ENCODE measurements around the gene EYS. TPM values are rescaled to one million over a fixed set of nuclear protein-coding genes. Genes with fewer than 3 reads are reported as not detected.

Gene EYS
- total RNA-seq, 5 donors from 2014 or later (not counting 1 experiment from before 2014, with no cell fraction given) = not detected

DNA sequence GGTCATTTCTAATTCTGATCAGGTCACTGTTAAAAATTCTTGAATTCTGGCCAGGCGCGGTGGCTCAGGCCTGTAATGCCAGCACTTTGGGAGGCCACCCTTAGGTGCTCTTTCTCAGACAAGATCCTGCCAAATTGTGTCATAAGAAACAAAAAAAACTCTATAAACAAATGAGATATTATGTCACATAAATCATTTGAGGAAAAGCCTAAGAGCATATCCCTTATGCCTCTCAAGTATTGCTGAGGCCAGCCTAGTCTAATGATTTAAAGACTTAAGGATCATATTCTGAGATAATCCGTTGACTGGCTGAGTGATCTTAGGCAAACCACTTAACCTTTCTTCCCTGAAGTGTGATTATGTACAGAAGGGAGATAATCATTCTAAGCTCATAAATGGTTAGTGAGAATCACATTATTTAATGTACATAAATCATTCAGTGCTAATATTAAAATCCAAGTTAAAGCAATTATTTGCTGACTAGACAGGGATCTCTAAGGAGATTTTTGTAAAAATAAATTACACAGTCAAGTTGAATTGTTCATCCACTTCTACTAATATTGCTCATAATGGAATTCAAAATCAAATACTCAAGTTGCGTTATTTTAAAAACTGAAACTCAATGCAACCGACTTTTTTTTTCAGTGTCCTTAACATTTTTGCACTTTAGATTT, 1706.1 kb downstream of the EYS start:
- no peak overlapping the region for H3K27ac Mint-ChIP-seq
- no peak for ATAC-seq (replicated peaks in 1 of 4)
- ChIA-PET POLR2A (no interaction called here), CTCF (no interaction called here)
- no peaks in the 10 kb centered on the region for H3K27me3 Mint-ChIP-seq
- H3K4me3 Mint-ChIP-seq = no peak overlapping the region
- Histone ChIP-seq H3K4me1 (ENCODE audit: control insufficient read depth in 1 of 2, extremely low read depth in 1 of 2, insufficient read depth in 2 of 2, low read length in 2 of 2) (no peaks in the 10 kb centered on the region), H3K4me3 (ENCODE audit: control insufficient read depth in 1 of 2, extremely low read depth in 1 of 2, low read length in 1 of 2) (no peak overlapping the region), H3K27me3 (replicated peaks in 1 of 2; ENCODE audit: control insufficient read depth in 2 of 2, extremely low read depth in 1 of 2, insufficient read depth in 2 of 2, low read length in 1 of 2) (no peaks in the 10 kb centered on the region), H3K9me3 (no peaks in the 10 kb centered on the region), H3K36me3 (ENCODE audit: control insufficient read depth in 2 of 2, extremely low read depth in 1 of 2, insufficient read depth in 1 of 2, low read length in 1 of 2) (no peaks in the 10 kb centered on the region), H3K27ac (ENCODE audit: low read length) (no peak overlapping the region)
- WGBS (ENCODE audit: insufficient coverage) = 100% methylated on average over 2 of the region's 5 CpGs
- H3K36me3 Mint-ChIP-seq = no peaks in the 10 kb centered on the region
- H3K4me1 Mint-ChIP-seq = no peaks in the 10 kb centered on the region
- no peak for DNase-seq
- H3K9me3 Mint-ChIP-seq = peaks cover 0 to 4% (median 3%) of the 10 kb centered on the region in 3 donors

GRCh38 chr6:63999613-64000012, 1707.4 kb downstream of the EYS start:
- no peaks in the 10 kb centered on the region for H3K4me1 Mint-ChIP-seq
- H3K4me3 ChIP-seq (ENCODE audit: control insufficient read depth in 1 of 2, extremely low read depth in 1 of 2, low read length in 1 of 2) = no peak overlapping the region
- no peak for DNase-seq
- H3K9me3 ChIP-seq = no peaks in the 10 kb centered on the region
- H3K27me3 ChIP-seq (replicated peaks in 1 of 2; ENCODE audit: control insufficient read depth in 2 of 2, extremely low read depth in 1 of 2, insufficient read depth in 2 of 2, low read length in 1 of 2) = no peaks in the 10 kb centered on the region
- no peak for ATAC-seq (replicated peaks in 1 of 4)
- H3K4me1 ChIP-seq (ENCODE audit: control insufficient read depth in 1 of 2, extremely low read depth in 1 of 2, insufficient read depth in 2 of 2, low read length in 2 of 2) = no peaks in the 10 kb centered on the region
- H3K9me3 Mint-ChIP-seq = peaks cover 0 to 4% (median 3%) of the 10 kb centered on the region in 3 donors
- H3K36me3 ChIP-seq (ENCODE audit: control insufficient read depth in 2 of 2, extremely low read depth in 1 of 2, insufficient read depth in 1 of 2, low read length in 1 of 2) = no peaks in the 10 kb centered on the region
- no peak overlapping the region for H3K27ac ChIP-seq (ENCODE audit: low read length)
- POLR2A ChIA-PET = no interaction called here
- no peaks in the 10 kb centered on the region for H3K36me3 Mint-ChIP-seq
- no peak overlapping the region for H3K4me3 Mint-ChIP-seq
- H3K27ac Mint-ChIP-seq = no peak overlapping the region
- H3K27me3 Mint-ChIP-seq = no peaks in the 10 kb centered on the region
- 83% methylated on average over 2 of the region's 4 CpGs for WGBS (ENCODE audit: insufficient coverage)
- CTCF ChIA-PET = no interaction called here

DNA sequence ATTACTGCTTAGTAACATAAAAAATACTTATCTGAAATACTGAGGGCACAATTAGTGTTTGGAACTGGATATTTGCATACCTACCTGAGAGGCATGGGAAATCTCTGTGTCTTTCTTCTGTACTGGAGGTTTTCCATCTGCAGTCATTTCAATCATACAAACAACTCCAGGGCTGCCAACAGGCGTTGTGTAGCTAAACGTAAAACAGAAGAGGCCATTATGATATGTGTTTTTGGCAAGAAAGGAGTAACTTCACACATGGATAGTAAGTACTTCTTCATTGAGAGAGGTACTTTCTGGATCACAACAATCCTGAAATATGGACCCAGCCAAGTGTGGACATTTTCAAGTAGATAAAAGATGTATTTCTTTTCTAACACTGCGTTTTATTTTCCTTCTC, 1708.0 kb downstream of the EYS start:
- Histone ChIP-seq H3K27me3 (replicated peaks in 1 of 2; ENCODE audit: control insufficient read depth in 2 of 2, extremely low read depth in 1 of 2, insufficient read depth in 2 of 2, low read length in 1 of 2) (no peaks in the 10 kb centered on the region), H3K4me1 (ENCODE audit: control insufficient read depth in 1 of 2, extremely low read depth in 1 of 2, insufficient read depth in 2 of 2, low read length in 2 of 2) (no peaks in the 10 kb centered on the region), H3K36me3 (ENCODE audit: control insufficient read depth in 2 of 2, extremely low read depth in 1 of 2, insufficient read depth in 1 of 2, low read length in 1 of 2) (no peaks in the 10 kb centered on the region), H3K4me3 (ENCODE audit: control insufficient read depth in 1 of 2, extremely low read depth in 1 of 2, low read length in 1 of 2) (no peak overlapping the region), H3K9me3 (no peaks in the 10 kb centered on the region), H3K27ac (ENCODE audit: low read length) (no peak overlapping the region)
- POLR2A ChIA-PET = no interaction called here
- Mint-ChIP-seq H3K4me3 (no peak overlapping the region), H3K27me3 (no peaks in the 10 kb centered on the region), H3K36me3 (no peaks in the 10 kb centered on the region), H3K4me1 (no peaks in the 10 kb centered on the region), H3K27ac (no peak overlapping the region), H3K9me3 (peaks cover 0 to 4% (median 3%) of the 10 kb centered on the region in 3 donors)
- CTCF ChIA-PET = no interaction called here
- no peak for DNase-seq
- no CpG with 5 or more reads among the region's 3 CpGs for WGBS (ENCODE audit: insufficient coverage)
- ATAC-seq (replicated peaks in 1 of 4) = no peak

- H3K27ac Mint-ChIP-seq = no peak overlapping the region
- H3K4me3 Mint-ChIP-seq = no peak overlapping the region
- H3K4me1 ChIP-seq (ENCODE audit: control insufficient read depth in 1 of 2, extremely low read depth in 1 of 2, insufficient read depth in 2 of 2, low read length in 2 of 2) = no peaks in the 10 kb centered on the region
These were observed 1709.3 kb downstream of the EYS start for GRCh38 chr6:63997734-63998133.

DNA sequence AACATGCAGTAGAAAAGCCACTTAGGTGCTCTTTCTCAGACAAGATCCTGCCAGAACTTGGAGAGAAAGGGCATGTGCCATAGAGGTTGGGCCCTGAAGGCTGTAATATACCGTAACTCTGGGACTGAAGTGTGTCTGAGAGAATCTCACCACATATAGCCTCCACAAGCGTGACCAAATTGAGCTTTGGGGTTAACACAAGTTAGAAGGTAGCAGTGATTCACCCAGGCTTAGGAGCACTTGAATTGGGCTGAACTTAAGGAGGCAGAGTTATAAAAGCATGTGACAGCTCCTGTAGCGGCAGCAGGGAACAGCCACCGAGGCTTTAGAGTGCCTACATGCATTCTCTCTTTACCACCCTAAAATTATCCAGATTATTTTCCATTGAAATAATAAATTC, 1709.8 kb downstream of the EYS start:
- WGBS (ENCODE audit: insufficient coverage) = no CpG with 5 or more reads among the region's 4 CpGs
- H3K27ac ChIP-seq (ENCODE audit: low read length) = no peak overlapping the region
- no peaks in the 10 kb centered on the region for H3K9me3 ChIP-seq
- no peaks in the 10 kb centered on the region for H3K4me1 ChIP-seq (ENCODE audit: control insufficient read depth in 1 of 2, extremely low read depth in 1 of 2, insufficient read depth in 2 of 2, low read length in 2 of 2)
- H3K27me3 ChIP-seq (replicated peaks in 1 of 2; ENCODE audit: control insufficient read depth in 2 of 2, extremely low read depth in 1 of 2, insufficient read depth in 2 of 2, low read length in 1 of 2) = no peaks in the 10 kb centered on the region
- ChIA-PET CTCF (no interaction called here), POLR2A (no interaction called here)
- DNase-seq (no peak), ATAC-seq (replicated peaks in 1 of 4) (no peak)
- no peaks in the 10 kb centered on the region for H3K36me3 ChIP-seq (ENCODE audit: control insufficient read depth in 2 of 2, extremely low read depth in 1 of 2, insufficient read depth in 1 of 2, low read length in 1 of 2)
- H3K4me3 ChIP-seq (ENCODE audit: control insufficient read depth in 1 of 2, extremely low read depth in 1 of 2, low read length in 1 of 2) = no peak overlapping the region
- no peak overlapping the region for H3K4me3 Mint-ChIP-seq
- no peaks in the 10 kb centered on the region for H3K9me3 Mint-ChIP-seq
- H3K27me3 Mint-ChIP-seq = no peaks in the 10 kb centered on the region
- H3K36me3 Mint-ChIP-seq = no peaks in the 10 kb centered on the region
- H3K27ac Mint-ChIP-seq = no peak overlapping the region
- no peaks in the 10 kb centered on the region for H3K4me1 Mint-ChIP-seq

More at GRCh38 chr6:63997734-63998133, 1709.3 kb downstream of the EYS start:
- Mint-ChIP-seq H3K36me3 (no peaks in the 10 kb centered on the region), H3K4me1 (no peaks in the 10 kb centered on the region), H3K27me3 (no peaks in the 10 kb centered on the region), H3K9me3 (no peaks in the 10 kb centered on the region)
- Histone ChIP-seq H3K4me3 (ENCODE audit: control insufficient read depth in 1 of 2, extremely low read depth in 1 of 2, low read length in 1 of 2) (no peak overlapping the region), H3K27me3 (replicated peaks in 1 of 2; ENCODE audit: control insufficient read depth in 2 of 2, extremely low read depth in 1 of 2, insufficient read depth in 2 of 2, low read length in 1 of 2) (no peaks in the 10 kb centered on the region), H3K36me3 (ENCODE audit: control insufficient read depth in 2 of 2, extremely low read depth in 1 of 2, insufficient read depth in 1 of 2, low read length in 1 of 2) (no peaks in the 10 kb centered on the region), H3K27ac (ENCODE audit: low read length) (no peak overlapping the region), H3K9me3 (no peaks in the 10 kb centered on the region)
- ATAC-seq (replicated peaks in 1 of 4) (no peak), DNase-seq (no peak)
- CTCF ChIA-PET = no interaction called here
- WGBS (ENCODE audit: insufficient coverage) = no CpG with 5 or more reads among the region's 1 CpG
- POLR2A ChIA-PET = no interaction called here

- H3K9me3 Mint-ChIP-seq = peaks cover 0 to 5% (median 3%) of the 10 kb centered on the region in 3 donors
- peaks cover 0 to 4% of the 10 kb centered on the region in 2 donors for H3K27me3 Mint-ChIP-seq
- ChIA-PET CTCF (no interaction called here), POLR2A (no interaction called here)
- ATAC-seq (replicated peaks in 1 of 4) (no peak), DNase-seq (no peak)
- H3K9me3 ChIP-seq = no peaks in the 10 kb centered on the region
- no peaks in the 10 kb centered on the region for H3K4me1 Mint-ChIP-seq
- H3K36me3 ChIP-seq (ENCODE audit: control insufficient read depth in 2 of 2, extremely low read depth in 1 of 2, insufficient read depth in 1 of 2, low read length in 1 of 2) = no peaks in the 10 kb centered on the region
- H3K4me1 ChIP-seq (ENCODE audit: control insufficient read depth in 1 of 2, extremely low read depth in 1 of 2, insufficient read depth in 2 of 2, low read length in 2 of 2) = no peaks in the 10 kb centered on the region
- no peaks in the 10 kb centered on the region for H3K27me3 ChIP-seq (replicated peaks in 1 of 2; ENCODE audit: control insufficient read depth in 2 of 2, extremely low read depth in 1 of 2, insufficient read depth in 2 of 2, low read length in 1 of 2)
- no peak overlapping the region for H3K27ac Mint-ChIP-seq
- H3K4me3 Mint-ChIP-seq = no peak overlapping the region
- H3K4me3 ChIP-seq (ENCODE audit: control insufficient read depth in 1 of 2, extremely low read depth in 1 of 2, low read length in 1 of 2) = no peak overlapping the region
- no peaks in the 10 kb centered on the region for H3K36me3 Mint-ChIP-seq
- no peak overlapping the region for H3K27ac ChIP-seq (ENCODE audit: low read length)
- WGBS (ENCODE audit: insufficient coverage) = no CpG with 5 or more reads among the region's 3 CpGs
These were observed 1721.8 kb downstream of the EYS start for GRCh38 chr6:63985223-63985622.

DNA sequence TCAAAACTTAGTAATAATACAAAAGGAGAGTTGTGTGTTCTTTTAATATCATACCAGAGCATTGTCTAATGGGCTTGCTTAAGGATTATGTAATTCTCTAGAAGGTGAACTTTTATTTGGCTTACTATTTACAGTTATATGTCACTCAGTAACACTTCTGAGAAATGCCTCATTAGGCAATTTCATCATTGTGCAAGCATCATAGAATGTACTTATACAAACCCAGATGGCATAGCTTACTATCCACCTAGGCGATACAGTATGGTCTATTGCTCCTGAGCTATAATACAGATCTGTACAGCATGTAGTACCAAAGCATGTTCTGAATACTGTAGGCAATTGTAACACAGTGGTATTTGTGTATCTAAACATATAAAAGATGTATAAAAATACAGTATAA, 1731.3 kb downstream of the EYS start:
- POLR2A ChIA-PET = no interaction called here
- WGBS (ENCODE audit: insufficient coverage) = no CpG with 5 or more reads among the region's 1 CpG
- Histone ChIP-seq H3K27ac (ENCODE audit: low read length) (no peak overlapping the region), H3K4me3 (ENCODE audit: control insufficient read depth in 1 of 2, extremely low read depth in 1 of 2, low read length in 1 of 2) (no peak overlapping the region), H3K4me1 (ENCODE audit: control insufficient read depth in 1 of 2, extremely low read depth in 1 of 2, insufficient read depth in 2 of 2, low read length in 2 of 2) (no peaks in the 10 kb centered on the region), H3K9me3 (no peaks in the 10 kb centered on the region), H3K27me3 (replicated peaks in 1 of 2; ENCODE audit: control insufficient read depth in 2 of 2, extremely low read depth in 1 of 2, insufficient read depth in 2 of 2, low read length in 1 of 2) (no peaks in the 10 kb centered on the region), H3K36me3 (ENCODE audit: control insufficient read depth in 2 of 2, extremely low read depth in 1 of 2, insufficient read depth in 1 of 2, low read length in 1 of 2) (no peaks in the 10 kb centered on the region)
- CTCF ChIA-PET = no interaction called here
- Mint-ChIP-seq H3K9me3 (no peaks in the 10 kb centered on the region), H3K36me3 (no peaks in the 10 kb centered on the region), H3K4me1 (no peaks in the 10 kb centered on the region), H3K27me3 (no peaks in the 10 kb centered on the region), H3K27ac (no peak overlapping the region), H3K4me3 (no peak overlapping the region)
- ATAC-seq (replicated peaks in 1 of 4) (no peak), DNase-seq (no peak)
